Smooth muscle cell (in vitro differentiated cells): ENCODE measurements around the gene ARID3B. TPM values are rescaled to one million over a fixed set of nuclear protein-coding genes. Genes with fewer than 3 reads are reported as not detected.
"Not testable (repeated sequence)": the region's sequence is repeated elsewhere in the genome, so short reads cannot be mapped to it uniquely, and the experiment has no call there.

Experiments
- DNase-seq: peaks from one replicate; lab custom pipeline; 2025; ENCODE audit not compliant: unreplicated experiment; lab: John Stamatoyannopoulos, UW
- H2AFZ ChIP-seq: fragments of 200-600 bp; sonication (generic); 2 replicates; pipeline ENCODE4 v1.6.0; 2016; ENCODE audit warnings: antibody characterized with exemption, low read depth, mild to moderate bottlenecking
- H3F3A ChIP-seq: fragments of 200-600 bp; sonication (generic); 2 replicates; pipeline ENCODE4 v1.6.0; 2017; ENCODE audit warnings: antibody characterized with exemption, low read depth
- H3K27ac ChIP-seq: fragments of 200-600 bp; sonication (generic); 2 replicates; pipeline ENCODE4 v1.5.1; 2016; ENCODE audit warnings: low read depth, mild to moderate bottlenecking
- H3K27me3 ChIP-seq: fragments of 200-600 bp; sonication (generic); 2 replicates; pipeline ENCODE4 v1.6.1; 2016; ENCODE audit warnings: low read depth, mild to moderate bottlenecking
- H3K36me3 ChIP-seq: fragments of 200-600 bp; sonication (generic); 2 replicates; pipeline ENCODE4 v1.5.1; 2016; ENCODE audit warnings: low read depth
- H3K4me1 ChIP-seq: fragments of 200-600 bp; sonication (generic); 2 replicates; pipeline ENCODE4 v1.5.1; 2016; ENCODE audit warnings: low read depth
- H3K4me2 ChIP-seq: fragments of 200-600 bp; sonication (generic); 2 replicates; pipeline ENCODE4 v1.6.0; 2016; ENCODE audit warnings: mild to moderate bottlenecking
- H3K4me3 ChIP-seq: fragments of 200-600 bp; sonication (generic); 2 replicates; pipeline ENCODE4 v1.5.1; 2016; ENCODE audit warnings: mild to moderate bottlenecking
- H3K79me2 ChIP-seq: fragments of 200-600 bp; sonication (generic); 2 replicates; pipeline ENCODE4 v1.6.0; 2016; ENCODE audit warnings: low read depth, mild to moderate bottlenecking
- H3K9ac ChIP-seq: fragments of 200-600 bp; sonication (generic); 2 replicates; pipeline ENCODE4 v1.6.0; 2016; ENCODE audit warnings: low read depth
- H3K9me3 ChIP-seq: fragments of 200-600 bp; sonication (generic); replicated peaks from 2 replicates; pipeline ENCODE4 v1.5.1; 2016; ENCODE audit warnings: low read depth
- H4K20me1 ChIP-seq: fragments of 200-600 bp; sonication (generic); 2 replicates; pipeline ENCODE4 v1.6.0; 2016; ENCODE audit warnings: low read depth
- WGBS: methylation state at CpG from one replicate; pipeline ENCODE4 v1.1.7; 2016; ENCODE audit warnings: low lambda C conversion rate; 5-methylcytosine and 5-hydroxymethylcytosine counted together
- polyA plus RNA-seq: library from polyadenylated mRNA; unstranded; fragments of >200 nt; fragmentation: Nextera tagmentation; extraction: Ambion mirVana; gene quantifications from 2 replicates; pipeline ENCODE4 v1.2.1, GENCODE V29; 2016
- total RNA-seq: library from RNA; depleted of rRNA; stranded (reverse); fragments of >200 nt; gene quantifications from 2 replicates; pipeline ENCODE4 v1.2.3, GENCODE V29; 2014
- TF ChIP-seq, protein P1 (sequence below): fragments of 200-600 bp; sonication (generic); IDR thresholded peaks from 2 replicates; pipeline ENCODE4 v1.5.1; 2017; ENCODE audit warnings: borderline replicate concordance, mild to moderate bottlenecking, antibody characterized with exemption; ENCODE audit not compliant: insufficient read depth, poor library complexity, severe bottlenecking

Gene ARID3B
- total and polyA plus RNA-seq, 2 experiments from 2014 or later, result 7.2 to 7.7 TPM

- Histone ChIP-seq H3K9ac (no peak overlapping the region), H4K20me1 (no peaks in the 10 kb centered on the region), H3F3A (no peaks in the 10 kb centered on the region), H3K79me2 (no peaks in the 10 kb centered on the region), H3K27me3 (no peaks in the 10 kb centered on the region), H3K4me1 (no peaks in the 10 kb centered on the region), H2AFZ (no peak overlapping the region), H3K9me3 (no peaks in the 10 kb centered on the region), H3K4me2 (no peak overlapping the region), H3K27ac (no peak overlapping the region), H3K4me3 (no peak overlapping the region), H3K36me3 (no peaks in the 10 kb centered on the region)
- 94% methylated on average over 6 of the region's 6 CpGs for WGBS
- DNase-seq, result no peak
- TF ChIP-seq, protein P1, sequence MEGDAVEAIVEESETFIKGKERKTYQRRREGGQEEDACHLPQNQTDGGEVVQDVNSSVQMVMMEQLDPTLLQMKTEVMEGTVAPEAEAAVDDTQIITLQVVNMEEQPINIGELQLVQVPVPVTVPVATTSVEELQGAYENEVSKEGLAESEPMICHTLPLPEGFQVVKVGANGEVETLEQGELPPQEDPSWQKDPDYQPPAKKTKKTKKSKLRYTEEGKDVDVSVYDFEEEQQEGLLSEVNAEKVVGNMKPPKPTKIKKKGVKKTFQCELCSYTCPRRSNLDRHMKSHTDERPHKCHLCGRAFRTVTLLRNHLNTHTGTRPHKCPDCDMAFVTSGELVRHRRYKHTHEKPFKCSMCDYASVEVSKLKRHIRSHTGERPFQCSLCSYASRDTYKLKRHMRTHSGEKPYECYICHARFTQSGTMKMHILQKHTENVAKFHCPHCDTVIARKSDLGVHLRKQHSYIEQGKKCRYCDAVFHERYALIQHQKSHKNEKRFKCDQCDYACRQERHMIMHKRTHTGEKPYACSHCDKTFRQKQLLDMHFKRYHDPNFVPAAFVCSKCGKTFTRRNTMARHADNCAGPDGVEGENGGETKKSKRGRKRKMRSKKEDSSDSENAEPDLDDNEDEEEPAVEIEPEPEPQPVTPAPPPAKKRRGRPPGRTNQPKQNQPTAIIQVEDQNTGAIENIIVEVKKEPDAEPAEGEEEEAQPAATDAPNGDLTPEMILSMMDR, result no peak
Measured at GRCh38 chr15:74505837-74506514, 35.0 kb upstream of the ARID3B start.

- TF ChIP-seq, protein P1, result no peak
- Histone ChIP-seq H3K79me2 (no peaks in the 10 kb centered on the region), H3K9me3 (no peaks in the 10 kb centered on the region), H3K4me1 (no peaks in the 10 kb centered on the region), H3K9ac (no peak overlapping the region), H3K4me2 (no peak overlapping the region), H3F3A (no peaks in the 10 kb centered on the region), H3K27ac (no peak overlapping the region), H3K4me3 (no peak overlapping the region), H2AFZ (no peak overlapping the region), H4K20me1 (no peaks in the 10 kb centered on the region), H3K27me3 (no peaks in the 10 kb centered on the region), H3K36me3 (no peaks in the 10 kb centered on the region)
- 96% methylated on average over 4 of the region's 4 CpGs for WGBS
- no peak for DNase-seq
Measured at GRCh38 chr15:74506515-74506840, 34.5 kb upstream of the ARID3B start.

- no peaks in the 10 kb centered on the region for H3K79me2 ChIP-seq
- no peaks in the 10 kb centered on the region for H3F3A ChIP-seq
- H3K9me3 ChIP-seq, result no peaks in the 10 kb centered on the region
- no peaks in the 10 kb centered on the region for H3K27me3 ChIP-seq
- DNase-seq, result no peak
- H3K9ac ChIP-seq, result no peak overlapping the region
- TF ChIP-seq, protein P1, result no peak
- WGBS, result 84% methylated on average over 4 of the region's 4 CpGs
- H3K27ac ChIP-seq, result no peak overlapping the region
- no peak overlapping the region for H2AFZ ChIP-seq
- no peak overlapping the region for H3K4me2 ChIP-seq
- H3K36me3 ChIP-seq, result no peaks in the 10 kb centered on the region
- no peaks in the 10 kb centered on the region for H4K20me1 ChIP-seq
- no peak overlapping the region for H3K4me3 ChIP-seq
- no peaks in the 10 kb centered on the region for H3K4me1 ChIP-seq
Measured at GRCh38 chr15:74511583-74511982, 29.4 kb upstream of the ARID3B start.

DNA sequence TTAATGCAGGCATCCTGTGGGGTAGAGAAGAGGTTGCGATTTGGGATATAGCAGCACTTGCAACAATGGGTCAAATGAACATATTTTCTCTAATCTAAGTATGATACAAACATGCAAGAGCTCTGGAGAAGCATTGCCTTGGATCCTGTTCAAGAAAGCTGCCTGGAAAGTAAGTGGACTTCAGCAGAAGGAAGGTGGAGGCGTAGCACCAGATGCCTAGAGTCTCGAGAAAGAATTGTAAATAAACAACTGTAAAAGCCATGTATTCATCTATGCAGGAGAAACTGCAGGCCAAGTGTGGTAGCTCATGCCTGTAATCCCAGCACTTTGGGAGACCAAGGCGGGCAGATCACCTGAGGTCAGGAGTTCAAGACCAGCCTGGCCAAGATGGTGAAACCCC is 27.0 kb upstream of the ARID3B start:
- WGBS, result 61% methylated on average over 4 of the region's 4 CpGs

More for the DNA sequence above, 27.0 kb upstream of the ARID3B start:
- H3F3A ChIP-seq, H3K27ac ChIP-seq, H4K20me1 ChIP-seq, H3K79me2 ChIP-seq, DNase-seq, H3K9ac ChIP-seq, H3K27me3 ChIP-seq, H3K4me2 ChIP-seq, H3K9me3 ChIP-seq, H2AFZ ChIP-seq, H3K4me1 ChIP-seq, H3K36me3 ChIP-seq, H3K4me3 ChIP-seq: not testable (repeated sequence)
